Measurements from ENCODE around the gene DDX20.
A peak's percentile ranks its signal among the peaks of the same experiment; 100 is the strongest.

The DDX20 gene

DNA sequence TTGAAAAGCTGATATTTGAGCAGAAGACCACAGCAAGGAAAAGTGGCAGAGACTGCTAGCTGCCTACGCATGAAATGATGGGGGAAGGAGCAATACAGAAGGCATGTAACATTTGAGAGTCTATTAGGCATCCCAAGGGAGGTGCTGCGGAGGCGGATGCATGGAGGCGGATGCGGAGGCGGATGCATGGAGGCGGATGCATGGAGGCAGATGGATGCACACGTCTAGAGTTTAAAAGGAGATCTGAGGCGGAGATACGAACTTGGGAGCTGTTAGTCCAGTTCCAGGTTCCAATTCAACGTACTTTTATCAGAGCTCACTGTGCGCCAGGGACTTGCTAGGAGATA, 744 bp upstream of the DDX20 start:
- TF ChIP-seq, protein P1, sequence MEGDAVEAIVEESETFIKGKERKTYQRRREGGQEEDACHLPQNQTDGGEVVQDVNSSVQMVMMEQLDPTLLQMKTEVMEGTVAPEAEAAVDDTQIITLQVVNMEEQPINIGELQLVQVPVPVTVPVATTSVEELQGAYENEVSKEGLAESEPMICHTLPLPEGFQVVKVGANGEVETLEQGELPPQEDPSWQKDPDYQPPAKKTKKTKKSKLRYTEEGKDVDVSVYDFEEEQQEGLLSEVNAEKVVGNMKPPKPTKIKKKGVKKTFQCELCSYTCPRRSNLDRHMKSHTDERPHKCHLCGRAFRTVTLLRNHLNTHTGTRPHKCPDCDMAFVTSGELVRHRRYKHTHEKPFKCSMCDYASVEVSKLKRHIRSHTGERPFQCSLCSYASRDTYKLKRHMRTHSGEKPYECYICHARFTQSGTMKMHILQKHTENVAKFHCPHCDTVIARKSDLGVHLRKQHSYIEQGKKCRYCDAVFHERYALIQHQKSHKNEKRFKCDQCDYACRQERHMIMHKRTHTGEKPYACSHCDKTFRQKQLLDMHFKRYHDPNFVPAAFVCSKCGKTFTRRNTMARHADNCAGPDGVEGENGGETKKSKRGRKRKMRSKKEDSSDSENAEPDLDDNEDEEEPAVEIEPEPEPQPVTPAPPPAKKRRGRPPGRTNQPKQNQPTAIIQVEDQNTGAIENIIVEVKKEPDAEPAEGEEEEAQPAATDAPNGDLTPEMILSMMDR (IDR thresholded peaks at IDR 0.05; ENCODE audit: poor library complexity, severe bottlenecking): no peak
- Histone ChIP-seq H3K27me3 (ENCODE audit: insufficient read depth, poor library complexity, severe bottlenecking) (no peaks in the 10 kb centered on the region), H3K4me1 (ENCODE audit: insufficient read depth, poor library complexity, severe bottlenecking) (peaks cover 12% of the 10 kb centered on the region), H3K36me3 (ENCODE audit: low read depth) (peaks cover 32% of the 10 kb centered on the region), H3K27ac (ENCODE audit: poor library complexity, severe bottlenecking) (peak overlapping the region; percentile 72), H3K4me3 (ENCODE audit: severe bottlenecking) (peak overlapping the region; percentile 60), H3K9me3 (ENCODE audit: severe bottlenecking) (no peaks in the 10 kb centered on the region)
- ATAC-seq (ENCODE audit: low read depth) (peak; percentile 40), DNase-seq (ENCODE audit: low spot score) (no peak)

DNA sequence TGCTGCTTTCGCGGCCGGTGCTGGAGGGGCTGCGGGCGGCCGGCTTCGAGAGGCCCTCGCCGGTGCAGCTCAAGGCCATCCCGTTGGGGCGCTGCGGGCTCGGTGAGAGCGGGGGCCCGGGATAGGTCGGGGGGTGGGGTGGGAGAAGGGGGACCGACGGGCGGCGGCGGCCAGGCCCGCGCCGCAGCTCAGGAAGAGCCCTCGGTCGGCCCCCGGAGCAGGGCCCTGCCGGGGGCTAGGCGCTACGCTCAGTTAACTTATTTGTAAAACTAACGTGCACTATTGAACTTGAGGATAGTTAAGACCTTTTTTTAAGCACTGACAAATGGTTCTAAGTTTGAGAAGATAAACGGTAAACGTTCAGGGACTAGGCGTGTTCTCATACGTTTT, 418 bp downstream of the DDX20 start:
- DNase-seq (ENCODE audit: low spot score): no peak

DNA sequence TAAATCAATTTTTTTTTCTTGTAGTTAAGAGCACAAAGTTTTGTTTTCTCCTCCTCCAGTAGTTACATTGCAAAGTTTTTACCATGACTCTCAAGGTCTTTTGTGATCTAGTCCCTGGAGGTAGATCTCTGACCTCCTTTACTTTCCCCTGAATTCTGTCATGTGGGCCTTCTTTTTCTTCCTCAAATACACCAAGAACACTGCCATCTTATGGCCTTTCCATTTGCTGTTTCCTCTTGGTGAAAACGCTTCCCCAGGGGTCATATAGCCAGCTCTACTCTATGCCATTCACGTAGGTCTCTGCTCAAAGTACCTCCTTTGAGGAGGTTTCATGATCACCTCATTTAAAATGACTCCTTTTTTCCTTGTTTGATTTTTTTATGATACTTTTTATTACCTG, 2.7 kb downstream of the DDX20 start:
- Histone ChIP-seq H3K9me3 (ENCODE audit: severe bottlenecking) (no peaks in the 10 kb centered on the region), H3K4me1 (ENCODE audit: insufficient read depth, poor library complexity, severe bottlenecking) (peaks cover 12% of the 10 kb centered on the region), H3K27ac (ENCODE audit: poor library complexity, severe bottlenecking) (no peak overlapping the region), H3K36me3 (ENCODE audit: low read depth) (peaks cover 66% of the 10 kb centered on the region), H3K27me3 (ENCODE audit: insufficient read depth, poor library complexity, severe bottlenecking) (no peaks in the 10 kb centered on the region), H3K4me3 (ENCODE audit: severe bottlenecking) (no peak overlapping the region)
- ATAC-seq (ENCODE audit: low read depth): no peak
- TF ChIP-seq, protein P1 (IDR thresholded peaks at IDR 0.05; ENCODE audit: poor library complexity, severe bottlenecking): no peak
- no peak for DNase-seq (ENCODE audit: low spot score)

More for the DNA sequence above, 418 bp downstream of the DDX20 start:
- peak; percentile 38 for ATAC-seq (ENCODE audit: low read depth)
- TF ChIP-seq, protein P1 (IDR thresholded peaks at IDR 0.05; ENCODE audit: poor library complexity, severe bottlenecking): no peak
- Histone ChIP-seq H3K36me3 (ENCODE audit: low read depth) (peaks cover 43% of the 10 kb centered on the region), H3K27me3 (ENCODE audit: insufficient read depth, poor library complexity, severe bottlenecking) (no peaks in the 10 kb centered on the region), H3K27ac (ENCODE audit: poor library complexity, severe bottlenecking) (peak overlapping the region; percentile 72), H3K4me1 (ENCODE audit: insufficient read depth, poor library complexity, severe bottlenecking) (peaks cover 12% of the 10 kb centered on the region), H3K9me3 (ENCODE audit: severe bottlenecking) (no peaks in the 10 kb centered on the region), H3K4me3 (ENCODE audit: severe bottlenecking) (peak overlapping the region; percentile 60)

DNA sequence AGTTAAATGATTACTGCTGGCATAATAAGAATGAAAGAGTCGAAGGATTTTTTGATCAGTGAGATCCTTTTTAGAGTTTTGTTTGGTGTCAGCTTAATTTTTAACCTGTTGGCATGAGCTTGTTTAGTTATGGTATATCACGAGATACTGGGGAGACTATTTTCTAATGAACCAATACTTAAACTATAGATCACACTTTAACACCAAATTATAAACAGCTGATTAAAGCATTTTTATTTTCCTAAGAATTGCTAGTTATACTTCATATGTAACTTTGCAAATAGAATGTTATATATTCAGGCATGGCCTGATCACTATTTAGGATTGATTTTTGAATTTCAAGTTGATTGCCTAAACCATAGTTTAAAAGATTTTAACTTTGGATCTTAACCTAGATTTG, 6.0 kb downstream of the DDX20 start:
- Histone ChIP-seq H3K9me3 (ENCODE audit: severe bottlenecking) (no peaks in the 10 kb centered on the region), H3K36me3 (ENCODE audit: low read depth) (peaks cover 96% of the 10 kb centered on the region), H3K4me3 (ENCODE audit: severe bottlenecking) (no peak overlapping the region), H3K27me3 (ENCODE audit: insufficient read depth, poor library complexity, severe bottlenecking) (no peaks in the 10 kb centered on the region), H3K27ac (ENCODE audit: poor library complexity, severe bottlenecking) (no peak overlapping the region), H3K4me1 (ENCODE audit: insufficient read depth, poor library complexity, severe bottlenecking) (peaks cover 6% of the 10 kb centered on the region)
- TF ChIP-seq, protein P1 (IDR thresholded peaks at IDR 0.05; ENCODE audit: poor library complexity, severe bottlenecking): no peak
- no peak for ATAC-seq (ENCODE audit: low read depth)
- no peak for DNase-seq (ENCODE audit: low spot score)

DNA sequence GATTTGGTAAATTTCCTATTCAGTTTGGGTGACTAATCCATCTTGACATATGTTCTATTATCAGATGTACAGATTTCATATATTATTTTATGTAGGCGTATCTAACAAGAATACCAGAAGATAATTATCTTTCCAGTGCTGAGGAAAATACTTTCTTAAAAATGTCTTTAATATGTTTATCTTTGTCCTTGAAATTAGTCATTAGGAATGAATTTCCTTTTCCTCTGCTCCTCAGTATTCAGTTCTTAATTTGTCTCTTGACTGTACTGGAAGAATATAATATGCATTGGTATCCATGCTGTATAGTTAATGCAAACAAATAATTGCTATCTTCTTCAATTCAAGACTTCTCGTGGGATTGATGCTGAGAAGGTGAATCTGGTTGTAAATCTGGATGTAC, 6.6 kb downstream of the DDX20 start:
- no peak for ATAC-seq (ENCODE audit: low read depth)
- peaks cover 98% of the 10 kb centered on the region for H3K36me3 ChIP-seq (ENCODE audit: low read depth)
- H3K27me3 ChIP-seq (ENCODE audit: insufficient read depth, poor library complexity, severe bottlenecking): no peaks in the 10 kb centered on the region
- H3K27ac ChIP-seq (ENCODE audit: poor library complexity, severe bottlenecking): no peak overlapping the region
- H3K4me3 ChIP-seq (ENCODE audit: severe bottlenecking): no peak overlapping the region
- TF ChIP-seq, protein P1 (IDR thresholded peaks at IDR 0.05; ENCODE audit: poor library complexity, severe bottlenecking): no peak
- peaks cover 3% of the 10 kb centered on the region for H3K4me1 ChIP-seq (ENCODE audit: insufficient read depth, poor library complexity, severe bottlenecking)
- no peak for DNase-seq (ENCODE audit: low spot score)
- H3K9me3 ChIP-seq (ENCODE audit: severe bottlenecking): no peaks in the 10 kb centered on the region

All from RWPE2 (cell line).